Liver (tissue), 3 donors: ENCODE data around the gene EHD4.

Experiments used
- CTCF ChIP-seq: fragments of 150-350 bp; IDR thresholded peaks from 2 replicates; pipeline ENCODE4 v1.5.1; 2017; ENCODE audit warnings: improper control_type of control experiment, low read depth, low read length; ENCODE audit not compliant: missing input control
- EGR1 ChIP-seq, 2 donors: IDR thresholded peaks; 2 replicates each; pipeline ENCODE4 v1.6.1; 2016 to 2018; ENCODE audit warnings: antibody characterized with exemption in 2 of 2, low read depth in 2 of 2
- GABPA ChIP-seq, 2 donors: IDR thresholded peaks in 1 of 2; conservative IDR thresholded peaks in 1 of 2; 2 replicates each; pipeline ENCODE4 v1.6.1; 2016; ENCODE audit warnings: antibody characterized with exemption in 2 of 2, mild to moderate bottlenecking in 1 of 2, moderate library complexity in 1 of 2
- HNF4G ChIP-seq: IDR thresholded peaks from 2 replicates; pipeline ENCODE4 v1.6.1; 2016; ENCODE audit warnings: antibody characterized with exemption
- JUND ChIP-seq, 2 donors: IDR thresholded peaks; 2 replicates each; pipeline ENCODE4 v1.6.1; 2016; ENCODE audit warnings: antibody characterized with exemption in 2 of 2
- MAX ChIP-seq: IDR thresholded peaks from 2 replicates; pipeline ENCODE4 v1.6.1; 2016; ENCODE audit warnings: antibody characterized with exemption
- RAD21 ChIP-seq, 2 donors: IDR thresholded peaks; 2 replicates each; pipeline ENCODE4 v1.6.1; 2016; ENCODE audit warnings: antibody characterized with exemption in 2 of 2, mild to moderate bottlenecking in 2 of 2
- REST ChIP-seq: IDR thresholded peaks from 2 replicates; pipeline ENCODE4 v1.6.1; 2016; ENCODE audit warnings: antibody characterized with exemption, mild to moderate bottlenecking
- RXRA ChIP-seq, 2 donors: IDR thresholded peaks; 2 replicates each; pipeline ENCODE4 v1.6.1; 2017 to 2018; ENCODE audit warnings: antibody characterized with exemption in 2 of 2, mild to moderate bottlenecking in 1 of 2
- TAF1 ChIP-seq: conservative IDR thresholded peaks from 2 replicates; pipeline ENCODE4 v1.6.1; 2016; ENCODE audit warnings: antibody characterized with exemption, mild to moderate bottlenecking
- YY1 ChIP-seq: IDR thresholded peaks from 2 replicates; pipeline ENCODE4 v1.6.1; 2016; ENCODE audit warnings: antibody characterized with exemption, mild to moderate bottlenecking
- ZBTB33 ChIP-seq: IDR thresholded peaks from 2 replicates; pipeline ENCODE4 v1.6.1; 2016; ENCODE audit warnings: antibody characterized with exemption
- donor health status: healthy.
- donor health status: healthy.

- TF ChIP-seq JUND (IDR thresholded peaks at IDR 0.05) (no peak), YY1 (no peak), CTCF (no peak), EGR1 (IDR thresholded peaks at IDR 0.05; ENCODE audit: low read depth in 2 of 2) (no peak), MAX (no peak), GABPA (IDR thresholded peaks at IDR 0.05 in 1 of 2, conservative IDR thresholded peaks at IDR 0.05 in 1 of 2) (no peak), HNF4G (no peak), REST (no peak), TAF1 (no peak), RAD21 (IDR thresholded peaks at IDR 0.05) (no peak), RXRA (IDR thresholded peaks at IDR 0.05) (no peak), ZBTB33 (no peak)
Measured at GRCh38 chr15:41971895-41972252, 483 bp downstream of the EHD4 start.
